NB4 (cell line): ENCODE data around the gene NRCAM.
A peak's percentile ranks its signal among the peaks of the same experiment; 100 is the strongest.
"Not testable (repeated sequence)": the region's sequence is repeated elsewhere in the genome, so short reads cannot be mapped to it uniquely, and the experiment has no call there.

ENCODE experiments used
- DNase-seq: peaks from one replicate; pipeline ENCODE4 v3.0.0; 2010; ENCODE audit warnings: low read depth
- H3K4me3 ChIP-seq: one replicate; pipeline ENCODE4 v1.5.1; 2011; ENCODE audit warnings: mild to moderate bottlenecking, low read depth, low read length, moderate library complexity
- CTCF ChIP-seq: IDR thresholded peaks from one replicate; pipeline ENCODE4 v1.5.1; 2012; ENCODE audit warnings: low read depth, low read length
- MAX ChIP-seq: IDR thresholded peaks from 2 replicates; pipeline ENCODE4 v1.6.1; 2011; ENCODE audit warnings: low read depth, low read length
- MYC ChIP-seq: IDR thresholded peaks from 2 replicates; pipeline ENCODE4 v1.6.1; 2011; ENCODE audit warnings: low read depth, low read length
- POLR2A ChIP-seq: IDR thresholded peaks from 2 replicates; pipeline ENCODE4 v1.6.1; 2011; ENCODE audit warnings: mild to moderate bottlenecking; ENCODE audit not compliant: insufficient read length; ENCODE audit errors: extremely low read depth

The NRCAM gene

GRCh38 chr7:108455998-108456677 is at the start of gene NRCAM:
Gene NRCAM (minus strand): TSS chr7:108456436. CDS start chr7:108240064, 216,372 bp downstream.
- no peak within 1 kb of the TSS for H3K4me3 ChIP-seq
- peak; percentile 12 for DNase-seq
- TF ChIP-seq CTCF (no peak), POLR2A (no peak), MAX (no peak), MYC (no peak)

- H3K4me3 ChIP-seq, DNase-seq: not testable (repeated sequence)
Measured at GRCh38 chr7:108504576-108504975, 48.3 kb upstream of the NRCAM start.

- TF ChIP-seq CTCF (no peak), POLR2A (no peak), MYC (no peak), MAX (no peak)
- DNase-seq: no peak
- H3K4me3 ChIP-seq: no peak overlapping the region
Measured at GRCh38 chr7:108503112-108504026, 47.1 kb upstream of the NRCAM start.

GRCh38 chr7:108499566-108499965 is 43.3 kb upstream of the NRCAM start:
- H3K4me3 ChIP-seq: no peak overlapping the region
- no peak for DNase-seq
- no peak for TF ChIP-seq MYC
- no peak for TF ChIP-seq MAX
- no peak for TF ChIP-seq POLR2A
- no peak for TF ChIP-seq CTCF

GRCh38 chr7:108498481-108498880 is 42.2 kb upstream of the NRCAM start:
- no peak overlapping the region for H3K4me3 ChIP-seq
- DNase-seq: no peak
- TF ChIP-seq CTCF: no peak
- no peak for TF ChIP-seq POLR2A
- TF ChIP-seq MYC: no peak
- TF ChIP-seq MAX: no peak

GRCh38 chr7:108497082-108497725 is 41.0 kb upstream of the NRCAM start:
- DNase-seq: peak; percentile 77
- no peak overlapping the region for H3K4me3 ChIP-seq
- peak; percentile 82 for TF ChIP-seq CTCF
- TF ChIP-seq MAX: no peak
- no peak for TF ChIP-seq POLR2A
- no peak for TF ChIP-seq MYC
